Activated CD4-positive, CD25-positive, alpha-beta regulatory T cell (primary cell): ENCODE measurements around the gene POLL.
"Not testable (repeated sequence)": the region's sequence is repeated elsewhere in the genome, so short reads cannot be mapped to it uniquely, and the experiment has no call there.

Experiments
- DNase-seq, 4 experiments: peaks; one replicate each; lab custom pipeline; 2025; lab: John Stamatoyannopoulos, UW

The POLL gene

DNA sequence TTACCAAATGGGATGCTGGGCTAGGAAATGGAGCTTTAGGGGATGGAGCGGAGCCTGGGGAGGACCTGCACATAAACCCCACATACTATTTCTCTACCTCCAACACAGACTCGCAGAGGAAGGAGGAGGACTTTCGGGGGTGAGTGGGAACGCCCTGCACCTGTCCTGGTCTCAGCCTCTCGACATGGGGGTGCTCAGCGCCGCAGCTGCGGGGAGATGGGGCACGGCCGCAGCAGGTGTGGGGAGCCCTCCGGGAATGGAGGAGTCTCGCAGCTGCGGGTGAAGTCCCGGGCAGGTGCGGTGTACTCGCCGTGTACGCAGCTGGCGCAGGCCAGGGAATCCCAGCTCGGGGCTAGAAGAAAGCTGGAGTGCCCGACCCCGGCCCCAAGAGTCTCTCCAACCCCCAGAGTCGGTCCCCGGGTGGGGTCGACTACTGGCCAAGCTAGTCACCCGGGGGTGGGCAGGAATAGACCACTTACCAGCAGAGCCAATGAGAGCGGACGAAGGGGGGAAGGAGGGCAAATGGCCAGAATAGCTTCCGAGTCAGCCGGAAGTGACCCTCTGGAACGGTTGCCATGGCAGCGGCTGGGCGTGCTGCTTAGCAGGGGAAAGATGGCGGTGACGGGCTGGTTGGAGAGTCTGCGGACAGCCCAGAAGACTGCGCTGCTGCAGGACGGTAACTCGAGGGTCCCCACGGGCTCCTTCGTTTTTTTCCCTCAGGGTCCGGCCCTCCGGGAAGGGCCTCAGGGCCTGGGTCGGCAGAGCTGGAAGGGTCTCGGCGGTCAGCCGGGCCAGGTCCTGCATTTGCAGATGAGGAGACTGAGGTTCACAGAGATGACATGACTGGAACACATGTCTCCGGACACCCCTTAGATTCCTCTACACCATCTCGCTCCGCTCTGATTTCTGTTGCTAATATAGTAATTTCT lies at the start of gene POLL, which contains the start of gene DPCD:
Gene POLL (minus strand): TSS at position 533 of the 929 bp plus-strand sequence. CDS start 897 bp downstream, outside the sequence.
Gene DPCD (plus strand): TSS at position 597 of the 929 bp plus-strand sequence. CDS start 16 bp downstream, at position 613.
- peak; percentile 83 to 90 (median 86) for DNase-seq

GRCh38 chr10:101633510-101633909 lies 45.5 kb upstream of the POLL start:
- DNase-seq, result not testable (repeated sequence)

- no peak for DNase-seq
These were observed 43.9 kb upstream of the POLL start for GRCh38 chr10:101631821-101632475.

DNA sequence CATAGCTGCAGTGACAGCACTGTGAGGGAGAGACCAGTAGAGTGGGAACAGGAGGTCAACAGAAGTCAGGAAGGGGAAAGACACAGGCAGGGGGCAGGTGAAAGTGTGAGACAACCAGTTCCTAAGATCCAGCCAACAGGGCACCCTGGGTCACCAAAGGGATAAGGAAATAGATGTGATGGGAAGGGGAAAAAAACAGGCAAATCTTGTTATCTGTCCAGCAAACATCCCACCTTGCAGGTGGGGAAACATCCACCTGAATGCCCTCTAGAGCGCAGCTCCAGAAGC lies 42.5 kb upstream of the POLL start:
- DNase-seq, result no peak

DNA sequence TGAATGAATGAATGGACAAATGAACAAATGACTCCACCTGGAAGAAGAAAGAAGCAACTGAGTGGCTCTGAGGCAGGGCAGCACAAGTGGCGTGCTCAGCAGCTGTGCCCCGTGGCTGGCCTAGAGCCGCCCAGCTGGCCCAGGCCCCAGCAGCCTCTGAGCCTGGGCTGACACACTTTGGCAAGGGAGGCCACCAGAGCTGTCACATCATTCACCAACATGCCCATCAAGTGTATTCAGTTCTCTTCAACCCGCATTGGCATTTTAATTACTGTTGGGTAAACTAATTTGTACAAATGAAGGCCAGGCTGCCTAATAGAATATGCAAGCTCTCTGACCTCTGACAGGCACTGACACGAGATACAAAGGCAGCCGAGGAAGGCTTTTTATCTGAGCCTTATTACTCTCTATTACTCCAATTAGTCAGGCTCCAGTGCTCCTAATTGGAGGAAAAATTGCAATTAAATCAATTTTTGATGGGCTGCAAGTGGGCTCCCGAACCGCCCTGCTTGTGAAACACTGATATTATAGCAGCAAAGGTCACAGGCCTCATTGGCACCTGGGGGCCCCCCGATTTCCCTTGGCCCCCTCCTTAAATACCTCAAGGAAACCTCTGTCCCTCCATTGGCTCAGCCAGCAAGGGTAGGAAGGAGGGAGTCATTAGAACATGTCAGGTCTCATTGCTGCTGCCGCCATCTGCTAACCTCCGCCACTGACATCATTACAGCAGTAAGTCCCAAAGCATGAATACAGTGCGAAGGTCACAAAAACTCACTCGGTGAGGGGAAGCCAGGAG lies 42.0 kb upstream of the POLL start:
- no peak for DNase-seq

DNA sequence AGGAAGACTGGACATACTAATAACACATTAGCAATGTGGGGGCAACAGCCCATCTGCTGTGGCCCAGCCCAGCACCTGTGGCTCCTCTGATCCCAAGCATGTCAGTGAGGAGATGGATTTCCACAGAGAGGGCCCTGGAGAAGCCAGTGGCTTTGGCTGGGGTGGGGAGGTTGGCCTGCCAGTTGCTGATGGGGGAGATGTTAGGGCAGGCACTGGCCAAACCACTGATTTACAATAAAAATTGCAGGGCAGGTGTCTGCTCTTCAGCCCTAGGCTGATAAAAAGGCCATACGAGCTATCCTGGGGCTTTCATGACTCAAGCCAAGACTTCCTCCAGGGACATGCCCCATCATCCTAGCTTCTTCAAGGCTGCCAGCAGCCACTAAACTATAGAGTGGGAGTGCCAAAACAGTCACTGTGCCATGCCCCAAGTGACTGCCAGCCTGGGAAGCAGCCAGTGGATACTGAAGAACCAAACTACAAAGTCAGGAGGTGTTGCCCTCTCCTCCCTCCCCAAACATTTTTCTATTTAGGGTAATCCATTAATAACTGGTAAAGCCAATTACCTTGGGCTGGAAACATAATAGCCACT lies 37.9 kb upstream of the POLL start:
- no peak for DNase-seq

GRCh38 chr10:101624526-101625102 lies 36.6 kb upstream of the POLL start:
- DNase-seq, result no peak

DNA sequence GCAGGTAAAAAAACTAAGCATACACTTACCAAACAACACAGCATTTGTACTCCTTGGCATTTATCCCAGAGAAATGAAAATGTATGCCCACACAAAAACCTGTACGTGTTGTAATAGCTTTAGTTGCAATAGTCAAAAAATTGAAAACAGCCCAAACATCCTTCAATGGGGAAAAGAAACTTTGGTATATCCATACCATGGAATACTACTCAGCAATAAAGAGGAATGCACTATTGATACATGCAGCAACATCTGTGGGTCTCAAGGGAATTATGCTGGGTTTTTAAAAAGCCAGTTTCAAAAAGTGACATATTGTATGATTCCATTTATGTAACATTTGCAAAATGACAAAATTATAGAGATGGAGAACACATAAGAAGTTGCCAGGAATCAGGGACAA lies 35.5 kb upstream of the POLL start:
- DNase-seq, result no peak

DNA sequence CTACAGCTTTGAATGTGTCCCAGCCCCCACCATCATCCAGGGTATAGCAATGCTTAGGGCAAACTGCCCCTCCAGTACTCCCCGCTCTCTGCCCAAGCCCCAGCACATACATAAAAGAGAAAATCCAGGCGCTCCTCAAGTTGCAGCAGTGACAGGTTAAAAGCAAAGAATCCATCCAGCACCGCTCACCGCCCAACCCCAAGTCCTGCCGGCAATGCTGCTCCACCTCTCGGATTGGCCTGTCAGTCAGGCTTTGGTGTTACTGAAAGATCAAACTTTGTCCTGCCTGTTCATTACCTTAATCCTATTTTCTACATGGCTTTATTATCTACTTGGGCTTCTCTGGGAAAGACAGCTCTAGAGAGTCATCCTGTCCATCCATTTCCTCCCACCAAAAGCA lies 31.9 kb upstream of the POLL start:
- DNase-seq, result no peak

GRCh38 chr10:101618871-101619270 lies 30.8 kb upstream of the POLL start:
- DNase-seq, result no peak

DNA sequence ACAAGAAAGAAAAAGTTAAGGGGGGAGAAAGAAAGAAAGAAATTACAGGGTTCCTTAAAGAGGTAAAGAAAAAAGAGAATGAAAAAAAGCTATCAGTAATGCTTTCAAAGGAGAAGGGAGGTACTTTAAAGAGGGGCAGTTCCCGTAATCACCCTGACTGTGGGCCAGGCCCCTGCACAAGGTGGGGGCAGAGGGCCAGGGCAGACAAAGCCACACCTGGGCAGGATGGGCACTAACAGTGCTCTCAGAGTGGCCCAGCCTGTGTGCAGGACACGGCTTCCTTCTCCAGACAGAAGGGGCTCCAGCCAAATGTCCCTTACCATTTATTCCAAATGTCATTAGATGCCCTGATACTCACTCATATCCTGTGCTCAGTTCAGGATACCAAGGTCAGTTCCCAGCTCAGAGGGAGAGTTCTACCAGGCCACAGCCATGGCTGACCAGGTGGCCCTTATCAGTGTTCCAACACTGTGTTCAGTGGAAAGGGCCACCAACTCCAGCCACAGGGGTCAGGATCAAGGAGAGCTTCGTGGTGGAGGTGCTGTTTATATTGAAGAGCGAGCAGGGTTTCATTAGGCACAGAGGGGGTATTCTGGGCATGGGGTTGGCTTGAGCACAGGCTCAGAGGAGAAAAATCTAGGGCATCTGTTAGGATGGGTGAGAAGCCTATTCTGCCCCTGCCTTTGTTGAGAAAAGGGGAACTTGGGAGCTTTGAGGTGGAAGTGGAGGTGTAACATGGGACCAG lies 29.9 kb upstream of the POLL start:
- DNase-seq, result no peak

DNA sequence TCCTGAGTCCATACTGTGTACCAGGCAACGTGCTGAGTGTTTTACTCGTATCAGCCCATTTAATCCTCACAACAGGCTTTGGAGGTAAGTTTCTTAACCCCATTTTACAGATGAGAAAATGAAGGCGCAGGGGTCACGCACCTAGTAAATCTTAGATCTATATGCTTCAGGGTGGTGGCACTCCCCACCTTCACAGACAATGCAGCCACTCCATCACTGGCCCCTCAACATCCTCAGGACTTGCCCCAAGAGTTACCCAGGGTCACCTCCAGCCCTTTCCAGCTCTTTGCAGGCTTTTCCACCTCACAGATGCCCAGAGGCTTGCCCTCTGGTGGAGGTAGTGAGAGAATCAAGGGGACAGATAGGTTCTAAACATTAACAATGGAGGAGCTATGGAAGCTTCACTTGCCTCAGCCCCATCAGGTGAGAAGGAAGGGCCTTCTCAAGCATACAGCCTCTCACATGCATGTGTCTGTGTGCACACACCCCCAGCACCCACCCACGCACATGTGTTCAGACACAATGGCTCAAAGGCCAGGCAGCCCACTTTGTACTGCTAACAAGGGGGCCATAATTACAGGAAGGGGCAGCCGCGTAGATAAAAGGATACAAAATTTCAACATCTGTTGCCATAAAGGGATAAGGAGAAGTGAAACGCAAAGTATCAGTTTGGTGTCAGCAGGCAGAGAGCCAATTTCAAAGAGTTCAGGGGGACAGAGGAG lies 29.2 kb upstream of the POLL start:
- DNase-seq, result no peak

- DNase-seq, result no peak
These were observed 28.5 kb upstream of the POLL start for GRCh38 chr10:101616415-101617101.

- no peak for DNase-seq
These were observed 27.6 kb upstream of the POLL start for GRCh38 chr10:101615525-101616116.

- no peak for DNase-seq
These were observed 26.8 kb upstream of the POLL start for GRCh38 chr10:101614663-101615524.

DNA sequence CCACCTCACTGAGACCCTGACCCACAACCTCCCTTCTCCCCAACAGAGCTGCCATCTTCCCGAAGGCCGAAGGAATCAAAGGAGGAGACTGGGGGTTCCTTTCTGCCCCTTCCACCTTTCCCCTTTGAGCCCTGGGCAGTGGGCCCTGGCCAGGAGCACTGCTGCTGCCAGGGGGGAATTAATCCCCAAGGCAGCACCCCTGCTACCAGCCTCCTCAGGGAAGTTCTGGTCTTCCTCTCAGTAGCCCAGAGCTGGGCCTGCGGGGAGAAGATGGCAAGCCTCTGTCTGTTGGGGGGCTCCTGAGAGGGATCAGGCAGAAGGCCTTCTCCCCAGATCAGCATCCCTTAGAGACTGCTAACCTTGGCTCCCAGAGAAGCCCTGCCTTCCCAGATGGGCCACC lies 25.6 kb upstream of the POLL start:
- DNase-seq, result no peak

GRCh38 chr10:101612872-101613271 lies 24.8 kb upstream of the POLL start:
- no peak for DNase-seq

- DNase-seq, result no peak
These were observed 24.0 kb upstream of the POLL start for GRCh38 chr10:101612086-101612485.
